Omental fat pad (tissue), 4 donors: ENCODE measurements around the gene C9orf153. TPM values are rescaled to one million over a fixed set of nuclear protein-coding genes. Genes with fewer than 3 reads are reported as not detected.

ENCODE experiments used
- ATAC-seq: fragments of 150-250 bp; one replicate; pipeline ENCODE4 v1.9.1; 2016; ENCODE audit warnings: mild to moderate bottlenecking, moderate library complexity; ENCODE audit not compliant: low FRiP score
- DNase-seq: peaks from one replicate; pipeline ENCODE4 v3.0.0-alpha.2; 2019; ENCODE audit warnings: low spot score
- total RNA-seq, 4 donors: library from RNA; depleted of rRNA; stranded (reverse); fragments of >200 nt; gene quantifications; one replicate each; pipeline ENCODE4 v1.1.0, GENCODE V29; 2016
- TF ChIP-seq, protein P1 (sequence below), 3 donors: fragments of 450-650 bp; IDR thresholded peaks; one replicate each; pipeline ENCODE4 v1.5.1; 2016 to 2017; ENCODE audit warnings: antibody characterized with exemption in 3 of 3, mild to moderate bottlenecking in 3 of 3, moderate library complexity in 2 of 3

Gene C9orf153
- total RNA-seq, 4 donors from 2014 or later, result 0.38 to 2.8 (median 0.83) TPM

DNA sequence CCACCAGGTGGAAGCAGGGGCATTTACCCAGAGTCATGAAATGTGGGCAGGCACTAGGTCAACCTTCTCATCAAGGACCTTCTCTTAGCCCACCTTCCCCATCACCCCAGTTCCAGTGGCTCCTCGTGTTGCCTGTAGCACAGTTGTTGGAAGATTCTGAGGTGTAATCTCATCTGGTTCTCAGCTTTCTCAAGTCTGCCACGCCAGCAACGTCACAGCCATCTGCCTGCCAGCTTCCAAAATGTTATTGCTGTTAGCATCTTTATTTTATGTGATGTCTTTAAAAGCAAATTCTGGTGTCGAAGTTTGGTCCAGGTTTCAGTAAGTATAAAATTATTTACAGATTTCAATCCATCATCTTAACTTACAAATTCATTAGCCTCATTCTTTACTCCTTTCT, 10.7 kb downstream of the C9orf153 start:
- ATAC-seq, result no peak
- TF ChIP-seq, protein P1, sequence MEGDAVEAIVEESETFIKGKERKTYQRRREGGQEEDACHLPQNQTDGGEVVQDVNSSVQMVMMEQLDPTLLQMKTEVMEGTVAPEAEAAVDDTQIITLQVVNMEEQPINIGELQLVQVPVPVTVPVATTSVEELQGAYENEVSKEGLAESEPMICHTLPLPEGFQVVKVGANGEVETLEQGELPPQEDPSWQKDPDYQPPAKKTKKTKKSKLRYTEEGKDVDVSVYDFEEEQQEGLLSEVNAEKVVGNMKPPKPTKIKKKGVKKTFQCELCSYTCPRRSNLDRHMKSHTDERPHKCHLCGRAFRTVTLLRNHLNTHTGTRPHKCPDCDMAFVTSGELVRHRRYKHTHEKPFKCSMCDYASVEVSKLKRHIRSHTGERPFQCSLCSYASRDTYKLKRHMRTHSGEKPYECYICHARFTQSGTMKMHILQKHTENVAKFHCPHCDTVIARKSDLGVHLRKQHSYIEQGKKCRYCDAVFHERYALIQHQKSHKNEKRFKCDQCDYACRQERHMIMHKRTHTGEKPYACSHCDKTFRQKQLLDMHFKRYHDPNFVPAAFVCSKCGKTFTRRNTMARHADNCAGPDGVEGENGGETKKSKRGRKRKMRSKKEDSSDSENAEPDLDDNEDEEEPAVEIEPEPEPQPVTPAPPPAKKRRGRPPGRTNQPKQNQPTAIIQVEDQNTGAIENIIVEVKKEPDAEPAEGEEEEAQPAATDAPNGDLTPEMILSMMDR (IDR thresholded peaks at IDR 0.05), result no peak
- DNase-seq, result no peak

DNA sequence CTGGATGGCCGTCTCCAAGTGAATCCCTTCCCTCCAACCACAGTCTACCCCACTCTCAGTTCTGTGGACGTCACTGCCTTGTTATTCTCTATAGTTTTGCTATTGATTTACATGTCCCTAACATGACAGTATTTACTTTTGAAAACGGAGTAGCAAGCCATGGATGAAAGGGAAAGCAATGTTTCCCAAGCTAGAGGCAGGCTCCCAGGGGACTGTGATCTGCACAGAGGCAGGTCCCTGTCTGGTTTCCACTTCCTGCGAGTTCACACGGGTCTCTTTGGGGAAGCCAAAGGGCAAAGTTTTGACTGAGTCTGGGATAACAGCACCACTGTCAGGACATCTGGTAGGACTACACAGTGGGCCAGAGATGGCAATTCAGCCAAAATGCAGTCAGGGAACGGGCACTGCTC, 12.7 kb downstream of the C9orf153 start:
- ATAC-seq, result no peak
- DNase-seq, result no peak
- TF ChIP-seq, protein P1 (IDR thresholded peaks at IDR 0.05), result no peak

DNA sequence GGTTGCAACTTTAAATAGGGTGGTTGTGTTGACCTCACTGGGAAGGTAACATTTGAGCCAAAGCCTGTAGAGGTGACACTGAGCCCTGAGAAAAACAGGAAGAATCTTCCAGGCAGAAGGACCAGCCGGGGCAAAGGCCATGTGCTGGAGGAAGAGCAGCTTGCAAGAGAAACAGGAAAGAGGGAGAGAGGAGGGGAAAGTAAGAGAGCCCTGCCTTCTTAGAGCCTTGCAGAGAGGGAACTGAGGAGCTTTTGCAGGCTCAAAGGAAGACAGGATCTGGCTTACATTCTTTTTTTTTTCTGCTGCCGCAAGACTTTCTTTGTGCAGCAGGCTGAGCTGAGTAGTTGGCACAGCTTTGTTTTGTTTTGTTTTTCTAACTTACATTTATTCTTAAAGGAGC, 17.4 kb downstream of the C9orf153 start:
- TF ChIP-seq, protein P1 (IDR thresholded peaks at IDR 0.05), result no peak
- DNase-seq, result no peak
- no peak for ATAC-seq

DNA sequence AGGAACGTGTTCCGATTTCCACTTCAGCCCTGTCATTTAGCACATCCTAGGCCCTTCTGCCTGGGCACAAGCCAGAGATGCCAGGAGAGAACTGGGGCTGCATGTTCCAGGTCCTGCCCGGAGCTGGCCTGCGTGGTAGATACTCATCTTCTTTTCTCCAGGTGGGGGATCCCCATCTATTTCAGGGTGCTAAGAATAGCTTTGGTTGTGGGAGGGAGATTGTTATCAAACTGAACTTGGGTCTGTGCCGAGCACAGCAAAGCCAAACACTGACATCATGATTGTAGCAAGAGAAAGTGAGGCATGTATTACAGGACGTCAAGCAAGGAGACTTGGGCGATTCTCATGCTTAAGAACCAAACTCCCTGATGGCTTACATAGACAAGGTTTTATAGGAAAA, 18.2 kb downstream of the C9orf153 start:
- TF ChIP-seq, protein P1 (IDR thresholded peaks at IDR 0.05), result no peak
- ATAC-seq (no peak), DNase-seq (no peak)

DNA sequence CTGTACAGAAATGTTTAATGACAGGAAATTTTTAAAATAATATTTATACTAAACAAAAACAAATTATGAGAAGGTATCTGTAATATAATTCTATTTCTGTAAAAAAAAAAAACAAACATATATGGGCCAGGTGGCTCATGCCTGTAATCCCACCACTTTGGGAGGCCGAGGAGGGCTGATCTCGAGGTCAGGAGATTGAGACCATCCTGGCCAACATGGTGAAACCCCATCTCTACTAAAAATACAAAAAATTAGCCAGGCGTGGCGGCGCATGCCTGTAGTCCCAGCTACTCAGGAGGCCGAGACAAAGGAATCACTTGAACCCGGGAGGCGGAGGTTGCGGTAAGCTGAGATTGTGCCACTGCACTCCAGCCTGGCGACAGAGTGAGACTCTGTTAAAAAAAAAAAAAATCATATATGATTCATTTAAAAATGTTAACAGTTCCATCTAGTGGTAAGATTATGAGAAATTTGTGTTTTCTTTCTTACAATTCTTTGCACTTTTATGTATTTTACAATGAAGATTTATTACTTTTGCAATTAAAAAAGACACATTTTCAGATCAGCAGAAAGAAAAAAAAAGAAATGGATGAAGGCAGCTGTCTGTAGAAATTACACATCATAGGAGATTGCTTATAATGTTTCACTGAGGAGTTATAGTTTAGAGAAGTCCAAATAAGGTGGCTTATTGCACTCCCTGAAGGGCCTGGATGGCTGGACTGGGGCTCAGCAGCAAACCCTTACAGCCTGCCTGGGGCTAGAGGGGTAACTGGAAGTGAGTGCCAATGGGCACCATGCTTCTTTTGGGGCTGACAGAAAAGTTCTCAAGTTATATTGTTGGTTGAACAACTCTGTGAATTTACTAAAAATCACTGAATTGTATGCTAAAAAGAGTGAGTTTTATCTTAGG, 20.3 kb downstream of the C9orf153 start:
- no peak for ATAC-seq
- no peak for DNase-seq
- TF ChIP-seq, protein P1 (IDR thresholded peaks at IDR 0.05), result no peak

DNA sequence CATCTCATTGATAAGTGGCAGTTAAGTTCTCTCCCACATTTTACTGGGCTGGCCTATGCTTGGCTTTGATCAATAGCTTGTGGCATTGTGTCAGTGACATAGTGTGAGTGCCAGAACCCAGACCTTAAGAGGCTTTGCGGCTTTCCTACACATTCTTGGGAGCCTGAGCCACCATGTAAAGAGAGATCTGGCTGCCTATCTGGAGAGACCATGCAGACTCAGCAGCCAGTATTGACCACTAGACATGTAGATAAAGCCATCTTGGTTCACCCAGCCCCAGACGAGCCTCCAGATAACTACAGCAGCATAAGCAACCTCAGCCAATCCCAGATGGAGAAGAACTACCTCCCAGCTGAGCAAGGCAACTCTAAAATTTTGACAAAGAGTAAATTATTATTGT, 28.6 kb downstream of the C9orf153 start:
- TF ChIP-seq, protein P1 (IDR thresholded peaks at IDR 0.05), result no peak
- no peak for DNase-seq
- ATAC-seq, result no peak

DNA sequence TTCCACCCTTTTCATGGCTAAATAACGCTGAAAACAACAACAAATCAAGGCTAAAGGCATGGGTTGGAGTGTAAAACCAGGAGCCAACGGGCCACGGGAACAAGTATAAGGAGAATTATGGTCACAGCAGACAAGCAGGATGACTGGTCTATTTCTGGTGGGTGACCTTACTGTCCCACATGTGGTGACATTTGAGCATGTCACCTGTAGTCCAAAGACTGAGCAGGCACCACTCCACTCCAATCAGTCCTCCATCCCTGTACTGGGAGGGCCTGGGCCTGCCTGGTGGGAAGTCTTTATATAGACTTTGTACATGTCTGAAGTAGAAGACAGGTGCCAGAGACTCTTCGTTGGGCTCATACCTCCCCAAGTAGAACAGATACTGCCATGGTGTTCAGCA, 36.8 kb downstream of the C9orf153 start:
- ATAC-seq (no peak), DNase-seq (no peak)
- TF ChIP-seq, protein P1 (IDR thresholded peaks at IDR 0.05), result no peak
